ENCODE data around the gene PCSK4.

The PCSK4 gene

GRCh38 chr19:1453525-1454364 lies 36.4 kb downstream of the PCSK4 start:
- TF ChIP-seq CTCF (IDR thresholded peaks at IDR 0.05; ENCODE audit: insufficient read depth, low read length, poor library complexity, severe bottlenecking), result no peak
- no peak for DNase-seq (ENCODE audit: extremely low read depth, insufficient read length)
- Histone ChIP-seq H3K27me3 (replicated peaks; ENCODE audit: control insufficient read depth, insufficient read depth, low read length) (peaks cover 3% of the 10 kb centered on the region; the same call in 1 of the 2 replicates), H3K4me3 (replicated peaks; ENCODE audit: low read depth, low read length) (no peak overlapping the region), H3K36me3 (ENCODE audit: control insufficient read depth, insufficient read depth, low read length) (no peaks in the 10 kb centered on the region)

- no peak overlapping the region for H3K4me3 ChIP-seq (replicated peaks; ENCODE audit: low read depth, low read length)
- TF ChIP-seq CTCF (IDR thresholded peaks at IDR 0.05; ENCODE audit: insufficient read depth, low read length, poor library complexity, severe bottlenecking), result no peak
- DNase-seq (ENCODE audit: extremely low read depth, insufficient read length), result no peak
- H3K27me3 ChIP-seq (replicated peaks; ENCODE audit: control insufficient read depth, insufficient read depth, low read length), result peaks cover 3% of the 10 kb centered on the region; the same call in 1 of the 2 replicates
- H3K36me3 ChIP-seq (ENCODE audit: control insufficient read depth, insufficient read depth, low read length), result no peaks in the 10 kb centered on the region
Observed at GRCh38 chr19:1452802-1453524, 37.2 kb downstream of the PCSK4 start.

GRCh38 chr19:1451916-1452801 lies 38.0 kb downstream of the PCSK4 start:
- DNase-seq (ENCODE audit: extremely low read depth, insufficient read length), result no peak
- Histone ChIP-seq H3K4me3 (replicated peaks; ENCODE audit: low read depth, low read length) (no peak overlapping the region), H3K36me3 (ENCODE audit: control insufficient read depth, insufficient read depth, low read length) (no peaks in the 10 kb centered on the region), H3K27me3 (replicated peaks; ENCODE audit: control insufficient read depth, insufficient read depth, low read length) (peaks cover 5% of the 10 kb centered on the region)
- TF ChIP-seq CTCF (IDR thresholded peaks at IDR 0.05; ENCODE audit: insufficient read depth, low read length, poor library complexity, severe bottlenecking), result no peak

- Histone ChIP-seq H3K27me3 (replicated peaks; ENCODE audit: control insufficient read depth, insufficient read depth, low read length) (peaks cover 5% of the 10 kb centered on the region), H3K4me3 (replicated peaks; ENCODE audit: low read depth, low read length) (no peak overlapping the region), H3K36me3 (ENCODE audit: control insufficient read depth, insufficient read depth, low read length) (no peaks in the 10 kb centered on the region)
- DNase-seq (ENCODE audit: extremely low read depth, insufficient read length), result no peak
- TF ChIP-seq CTCF (IDR thresholded peaks at IDR 0.05; ENCODE audit: insufficient read depth, low read length, poor library complexity, severe bottlenecking), result no peak
Observed at GRCh38 chr19:1450735-1451731, 39.1 kb downstream of the PCSK4 start.

Measured in GM06990 (cell line).